Activated gamma-delta T cell treated with Interleukin-2 at 50 U/mL for 16 hours (primary cell): ENCODE results near the gene DOCK3.
A peak's percentile ranks its signal among the peaks of the same experiment; 100 is the strongest.
"Not testable (repeated sequence)": the region's sequence is repeated elsewhere in the genome, so short reads cannot be mapped to it uniquely, and the experiment has no call there.

Experiments
- DNase-seq: peaks from one replicate; pipeline ENCODE4 v3.0.0-alpha.2; 2020

Gene DOCK3

DNA sequence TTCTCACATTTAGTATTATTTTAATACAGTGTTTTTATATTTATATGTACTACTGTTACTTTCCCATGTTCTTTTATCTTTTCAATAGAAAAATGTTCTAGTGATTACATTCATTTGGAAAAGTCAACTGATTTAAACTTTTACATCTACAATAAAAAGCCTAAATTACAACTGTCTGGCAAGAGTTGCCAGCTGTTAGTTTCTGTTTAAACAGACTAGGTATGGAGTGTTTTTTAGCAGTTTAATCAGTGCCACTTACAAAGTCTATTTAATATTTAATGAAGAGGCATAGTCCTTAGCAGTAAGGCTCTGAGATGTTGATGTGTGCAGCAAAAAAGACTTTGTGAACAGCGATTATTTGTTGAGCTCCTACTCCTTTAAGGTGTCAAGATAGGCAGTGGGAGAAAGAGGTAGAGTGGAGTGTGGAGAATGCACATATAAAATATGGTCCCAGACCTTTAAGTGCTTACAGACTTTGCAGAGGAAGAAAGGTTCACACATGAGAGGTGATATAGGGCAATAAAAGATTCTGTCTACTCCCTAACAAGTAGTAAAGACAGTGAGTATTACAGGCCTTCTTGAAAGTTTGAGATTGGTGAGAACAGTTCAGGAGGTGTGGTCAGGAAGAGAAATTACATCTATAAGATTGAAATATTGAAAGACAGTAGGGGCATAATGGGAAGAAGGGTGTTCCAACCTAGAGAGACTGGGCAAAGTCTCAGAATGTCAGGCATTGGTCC lies 320.5 kb downstream of the DOCK3 start:
- DNase-seq: no peak

DNA sequence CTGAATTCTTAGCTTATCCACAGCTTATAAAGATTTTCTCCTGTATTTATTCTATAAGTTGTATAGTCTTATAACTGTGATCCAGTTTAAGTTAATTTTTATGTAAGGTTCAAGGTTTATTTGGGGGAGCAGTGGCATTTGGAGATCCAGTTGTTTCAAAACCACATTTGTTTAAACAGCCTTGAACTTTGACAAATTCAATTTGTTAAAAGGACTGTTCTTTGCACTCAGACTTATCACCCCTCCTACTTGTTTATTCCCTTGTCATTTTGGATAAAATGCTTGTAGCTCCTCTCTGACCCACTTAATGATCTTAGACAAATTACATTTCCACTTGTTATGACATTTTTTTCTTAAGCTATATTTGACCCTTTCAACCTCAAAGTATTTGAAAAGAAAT lies 327.8 kb downstream of the DOCK3 start:
- DNase-seq: no peak

DNA sequence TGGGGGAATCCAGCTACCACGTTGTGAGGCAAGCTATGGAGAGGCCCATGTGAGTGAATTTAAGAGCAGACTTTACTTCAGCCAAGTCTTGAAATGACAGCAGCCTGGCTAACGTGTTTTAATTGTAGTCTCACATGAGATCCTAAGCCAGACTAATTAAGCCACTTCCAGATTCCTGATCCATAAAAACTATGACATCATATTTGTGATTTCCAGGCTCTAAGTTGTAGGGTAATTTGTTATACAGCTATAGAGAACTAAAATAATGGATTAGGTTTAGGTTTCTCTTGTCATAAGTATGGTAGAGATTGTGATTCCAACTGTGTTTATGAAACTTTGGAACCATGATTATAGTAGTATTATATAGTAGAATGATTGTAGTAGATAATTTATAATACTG lies 329.5 kb downstream of the DOCK3 start:
- no peak for DNase-seq

DNA sequence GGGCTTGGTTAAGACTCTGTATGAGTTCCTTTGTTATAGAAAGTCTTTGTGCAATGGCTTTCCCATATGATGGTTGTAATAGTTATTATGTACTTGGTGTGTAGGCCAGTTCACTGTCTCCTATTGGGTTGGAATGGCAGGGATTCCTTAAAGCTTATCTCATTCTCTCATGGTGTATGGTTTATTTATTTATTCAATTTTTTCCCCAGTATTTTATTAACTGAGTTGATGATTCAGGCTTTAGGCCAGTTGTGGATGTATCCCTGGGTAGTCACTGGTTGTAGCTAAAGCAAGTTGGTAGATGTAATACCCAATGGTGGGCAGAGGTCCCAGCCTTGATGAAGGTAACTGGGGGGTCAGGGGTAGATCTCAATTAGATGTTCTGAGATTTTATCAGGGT lies 349.4 kb downstream of the DOCK3 start:
- DNase-seq: no peak

DNA sequence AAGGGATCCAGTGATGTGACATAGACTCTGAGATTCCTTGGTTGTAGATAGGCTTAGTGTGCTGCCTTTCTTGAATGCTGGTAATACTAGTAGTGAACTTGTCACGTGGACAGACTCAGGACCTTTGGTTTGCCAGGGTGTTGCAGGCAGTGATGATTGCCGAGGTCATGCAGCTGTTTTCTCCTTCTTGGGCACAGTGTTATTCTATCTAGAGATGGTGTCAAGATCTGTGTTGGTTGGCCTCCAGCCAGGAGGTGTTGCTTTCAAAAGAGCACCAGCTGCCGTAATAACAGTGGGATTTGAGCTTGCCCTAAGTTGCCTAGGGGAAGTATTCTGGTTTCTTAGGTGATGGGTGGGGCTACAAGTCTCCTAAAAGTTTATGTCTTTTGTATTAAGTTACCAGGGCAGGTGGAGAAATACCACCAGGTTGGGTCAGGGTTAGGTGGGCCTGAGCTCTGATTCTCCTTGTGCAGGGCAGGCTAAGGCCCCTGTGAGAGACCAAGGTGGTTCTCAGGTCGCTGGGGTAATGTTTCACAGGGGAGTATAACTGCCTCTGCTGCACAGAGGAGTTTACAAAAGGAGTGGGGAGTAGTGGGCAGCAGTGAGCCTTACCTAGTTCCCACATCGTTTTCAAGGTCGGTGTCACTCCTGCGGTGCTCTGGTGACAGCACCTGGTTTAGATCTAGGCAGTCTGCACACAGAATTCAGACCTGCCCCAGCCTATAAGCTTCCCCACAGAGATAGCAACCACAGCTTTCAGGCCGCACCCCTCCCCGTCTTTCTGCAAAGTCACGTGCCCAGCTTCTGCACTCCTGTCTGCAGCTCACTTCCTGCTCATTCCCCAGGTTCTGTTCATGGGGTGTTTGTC lies 350.3 kb downstream of the DOCK3 start:
- peak; percentile 81 for DNase-seq

DNA sequence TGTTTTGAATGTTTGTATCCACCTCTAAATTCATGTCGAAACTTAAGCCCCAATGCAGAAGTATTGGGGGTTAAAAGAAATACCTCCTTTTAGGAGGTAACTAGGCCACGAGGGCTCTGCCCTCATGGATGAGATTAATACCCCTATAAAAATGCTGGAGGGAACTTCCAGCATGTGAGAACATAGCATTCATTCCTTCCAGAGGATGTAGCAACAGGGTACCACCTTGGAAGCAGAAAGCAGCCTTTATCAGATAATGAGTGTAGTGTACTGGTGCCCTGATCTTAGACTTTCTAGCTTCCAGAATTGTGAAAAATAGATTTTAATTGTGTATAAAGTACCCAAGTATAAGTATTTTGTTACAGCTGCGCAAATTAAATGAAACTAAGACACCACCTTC lies 356.9 kb downstream of the DOCK3 start:
- DNase-seq: no peak

DNA sequence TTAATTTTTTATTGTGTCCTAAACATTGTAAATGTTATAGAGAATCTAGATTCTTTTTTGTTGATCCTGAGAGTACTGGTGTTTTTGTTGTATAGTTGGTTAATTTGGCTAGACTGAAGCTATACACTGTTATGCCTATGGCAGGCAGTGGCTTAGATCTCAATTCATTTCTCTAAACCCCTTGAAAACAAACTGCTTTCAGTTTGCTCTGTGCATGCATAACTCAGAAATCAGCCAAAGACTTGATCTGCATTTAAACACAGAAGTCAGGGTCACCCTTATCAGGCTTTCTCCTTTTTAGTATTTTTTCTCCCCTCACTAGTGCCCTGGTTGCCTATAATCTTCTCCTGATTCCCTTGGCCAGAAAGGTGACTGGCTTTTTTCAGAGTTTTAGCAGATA lies 360.9 kb downstream of the DOCK3 start:
- DNase-seq: no peak

DNA sequence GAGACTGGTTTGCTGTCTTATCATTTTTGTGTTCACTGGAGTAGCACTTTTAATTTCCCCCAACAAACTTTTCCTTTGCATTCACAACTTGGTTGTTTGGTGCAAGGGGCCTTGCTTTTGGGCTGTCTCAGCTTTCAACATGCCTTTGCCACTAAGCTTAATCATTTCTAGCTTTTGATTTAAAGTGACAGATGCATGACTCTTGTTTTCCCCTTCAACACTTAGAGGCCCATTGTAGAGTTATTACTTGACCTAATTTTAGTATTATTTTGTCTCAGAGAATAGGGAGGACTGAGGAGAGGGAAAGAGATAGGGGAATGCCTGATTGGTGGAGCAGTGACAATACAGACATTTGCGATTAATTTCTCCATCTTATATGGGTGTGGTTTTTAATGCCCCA lies 370.3 kb downstream of the DOCK3 start:
- no peak for DNase-seq

DNA sequence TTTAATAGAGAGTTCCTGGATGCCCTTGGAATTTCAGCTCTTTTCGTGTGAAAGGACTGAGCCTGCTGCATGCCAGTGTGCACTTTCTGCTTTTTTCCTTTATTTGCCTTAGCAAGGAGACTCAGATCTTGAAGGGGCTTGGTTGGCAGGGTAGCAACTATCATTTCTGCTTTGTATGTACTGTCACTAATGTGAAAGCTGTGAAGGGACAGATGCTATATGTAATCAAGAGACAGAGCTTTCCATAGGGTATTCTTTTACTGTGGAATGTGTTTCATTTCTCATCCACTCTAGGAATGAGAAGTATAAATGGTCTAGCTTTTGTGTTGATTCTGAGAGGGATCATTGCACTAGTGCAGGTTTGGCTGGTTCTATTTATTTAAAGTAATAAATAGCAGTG lies 377.8 kb downstream of the DOCK3 start:
- no peak for DNase-seq

DNA sequence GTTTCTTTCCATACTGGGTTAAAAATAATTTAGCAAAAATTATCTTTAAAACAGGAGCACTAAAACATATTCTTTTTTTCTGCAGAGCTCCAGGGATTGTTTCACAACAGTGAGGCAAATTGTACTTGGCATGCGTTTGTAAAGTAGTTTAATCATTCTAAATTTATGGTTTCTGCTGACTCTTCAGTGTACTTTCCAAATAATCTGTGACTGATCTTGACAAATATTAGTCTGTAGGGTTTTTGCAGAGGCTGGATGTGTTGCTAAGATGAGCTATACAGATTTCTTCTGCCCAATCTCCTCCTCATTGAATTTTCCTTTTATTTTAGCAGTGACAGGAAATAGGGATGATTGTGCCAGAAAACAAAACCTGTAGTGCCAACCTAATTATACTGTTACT lies 382.4 kb downstream of the DOCK3 start:
- no peak for DNase-seq

DNA sequence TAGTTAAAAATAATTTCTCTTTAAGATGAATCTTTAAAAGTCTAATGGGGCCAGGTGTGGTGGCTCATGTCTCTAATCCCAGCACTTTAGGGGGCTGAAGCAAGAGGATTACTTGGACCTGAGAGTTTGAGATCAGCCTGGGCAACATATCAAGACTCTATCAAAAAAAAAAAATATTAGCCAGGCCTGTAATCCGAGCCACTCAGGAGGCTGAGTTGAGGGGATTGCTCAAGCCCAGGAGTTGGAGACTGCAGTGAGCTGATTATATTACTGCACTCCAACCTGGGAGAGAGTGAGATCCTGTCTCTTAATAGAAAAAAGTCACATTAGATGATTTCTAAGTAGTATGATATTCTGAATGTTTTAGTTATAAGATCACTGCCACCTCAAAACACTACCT lies 388.3 kb downstream of the DOCK3 start:
- DNase-seq: no peak

DNA sequence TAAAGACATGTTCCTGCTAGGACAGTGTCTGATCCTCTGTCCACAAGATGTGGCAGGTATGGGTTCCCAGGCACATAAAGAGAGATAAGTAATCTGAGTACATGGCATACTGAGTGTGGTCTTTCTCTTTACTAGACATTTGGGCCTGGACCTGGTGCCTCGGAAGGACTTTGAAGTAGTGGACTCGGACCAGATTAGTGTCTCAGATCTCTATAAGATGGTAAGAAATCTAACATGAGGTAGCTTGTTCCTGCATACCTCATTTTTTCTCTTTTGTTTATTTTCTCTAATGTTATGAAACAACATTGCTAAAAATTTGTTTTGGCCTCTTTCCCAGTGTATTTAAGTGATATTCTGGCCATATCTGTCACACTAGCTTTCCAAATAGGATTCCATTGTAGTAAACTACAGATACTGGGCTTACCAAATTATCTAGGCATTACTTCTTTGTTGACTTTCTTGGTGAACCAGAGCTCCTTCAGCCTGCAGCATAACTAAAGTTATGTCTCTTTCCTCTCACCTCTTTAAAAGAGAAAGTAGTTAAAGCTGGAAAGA lies 400.6 kb downstream of the DOCK3 start:
- DNase-seq: no peak

DNA sequence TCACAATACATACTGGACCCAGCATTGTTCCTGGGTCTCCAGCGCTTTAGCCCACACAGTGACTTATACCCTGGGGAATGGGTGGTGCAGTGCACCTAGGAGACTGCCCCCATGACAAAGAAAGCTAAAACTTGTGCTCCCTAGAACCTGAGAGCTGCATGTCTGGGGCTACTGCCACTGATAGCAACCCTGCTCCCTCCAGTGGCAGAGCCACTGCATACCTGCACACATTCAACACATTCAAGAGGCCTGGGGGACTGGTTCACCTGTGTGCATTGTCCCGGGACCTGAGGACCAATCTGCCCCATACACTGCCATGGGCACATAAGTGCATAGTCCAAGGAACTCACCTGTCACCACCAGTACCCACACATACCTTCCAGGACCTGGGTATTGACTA lies 407.6 kb downstream of the DOCK3 start:
- DNase-seq: no peak

DNA sequence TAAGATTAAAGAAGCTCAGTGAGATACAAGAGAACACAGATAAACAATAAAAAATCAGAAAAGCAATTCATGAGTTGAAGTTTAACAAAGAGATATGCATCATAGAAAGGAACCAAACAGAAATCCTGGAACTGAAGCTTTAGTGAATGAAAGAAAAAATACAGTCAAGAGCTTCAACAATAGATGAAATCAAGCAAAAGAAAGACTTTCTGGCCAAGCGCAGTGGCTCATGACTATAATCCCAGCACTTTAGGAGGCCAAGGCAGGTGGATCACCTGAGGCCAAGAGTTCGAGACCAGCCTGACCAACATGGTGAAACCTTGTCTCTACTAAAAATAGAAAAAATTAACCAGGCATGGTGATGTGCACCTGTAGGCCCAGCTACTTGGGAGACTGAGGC lies 408.8 kb downstream of the DOCK3 start:
- DNase-seq: no peak

DNA sequence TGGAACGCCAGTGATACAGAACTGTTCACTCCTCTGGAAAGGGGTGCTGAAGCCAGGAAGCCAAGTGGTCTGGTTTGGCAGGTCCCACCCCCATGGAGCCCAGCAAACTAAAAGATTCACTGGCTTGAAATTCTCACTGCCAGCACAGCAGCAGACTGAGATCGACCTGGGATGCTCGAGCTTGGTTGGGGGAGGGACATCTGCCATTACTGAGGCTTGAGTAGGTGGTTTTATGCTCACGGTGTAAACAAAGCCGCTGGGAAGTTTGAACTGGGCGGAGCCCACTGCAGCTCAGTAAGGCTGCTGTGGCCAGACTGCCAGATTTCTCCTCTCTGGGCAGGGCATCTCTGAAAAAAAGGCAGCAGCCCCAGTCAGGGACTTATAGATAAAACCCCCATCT lies 417.4 kb downstream of the DOCK3 start:
- DNase-seq: not testable (repeated sequence)

DNA sequence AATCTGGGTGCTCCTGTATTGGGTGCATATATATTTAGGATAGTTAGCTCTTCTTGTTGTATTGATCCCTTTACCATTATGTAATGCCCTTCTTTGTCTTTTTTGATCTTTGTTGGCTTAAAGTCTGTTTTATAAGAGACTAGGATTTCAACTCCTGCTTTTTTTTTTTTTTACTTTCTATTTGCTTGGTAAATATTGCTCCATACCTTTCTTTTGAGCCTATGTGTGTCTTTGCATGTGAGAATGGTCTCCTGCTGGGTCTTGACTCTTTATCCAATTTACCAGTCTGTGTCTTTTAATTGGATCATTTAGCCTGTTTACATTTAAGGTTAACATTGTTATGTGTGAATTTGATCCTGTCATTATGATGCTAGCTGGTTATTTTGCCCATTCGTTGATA lies 420.1 kb downstream of the DOCK3 start:
- not testable (repeated sequence) for DNase-seq

DNA sequence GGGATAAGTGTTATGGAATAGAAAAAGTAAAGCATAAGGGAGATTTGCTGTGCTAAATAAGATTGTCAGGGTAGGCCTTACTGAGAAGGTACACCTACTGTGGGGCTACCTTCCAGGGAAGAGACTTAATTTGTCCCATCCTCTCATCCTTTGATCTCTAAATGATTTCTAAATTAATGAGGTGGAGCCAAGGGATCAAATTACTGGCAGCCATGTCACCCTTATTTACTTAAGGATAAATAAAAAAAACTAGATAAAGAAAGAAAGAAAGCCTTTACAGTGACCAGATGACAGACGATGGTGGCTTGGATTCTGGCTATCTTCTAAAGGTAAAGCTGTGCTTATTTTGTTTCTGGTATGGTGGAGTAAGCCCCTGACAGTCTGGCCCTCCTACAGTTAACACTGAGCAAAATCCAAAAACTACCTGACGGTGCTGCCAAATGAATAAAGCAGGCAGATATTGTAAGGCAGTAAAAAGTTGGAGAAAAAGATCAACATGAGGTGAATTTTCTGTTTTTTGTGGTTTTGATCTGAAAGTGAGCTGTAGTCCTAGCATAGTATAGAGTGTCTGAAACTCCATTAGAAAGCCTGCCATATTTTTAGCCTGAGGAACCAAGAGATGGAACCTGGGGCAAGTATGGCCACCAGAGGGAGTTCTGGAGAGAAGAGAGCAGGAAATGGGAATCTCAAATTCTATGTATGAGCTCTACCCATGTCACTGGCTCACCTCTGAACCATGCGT lies 425.2 kb downstream of the DOCK3 start:
- no peak for DNase-seq

DNA sequence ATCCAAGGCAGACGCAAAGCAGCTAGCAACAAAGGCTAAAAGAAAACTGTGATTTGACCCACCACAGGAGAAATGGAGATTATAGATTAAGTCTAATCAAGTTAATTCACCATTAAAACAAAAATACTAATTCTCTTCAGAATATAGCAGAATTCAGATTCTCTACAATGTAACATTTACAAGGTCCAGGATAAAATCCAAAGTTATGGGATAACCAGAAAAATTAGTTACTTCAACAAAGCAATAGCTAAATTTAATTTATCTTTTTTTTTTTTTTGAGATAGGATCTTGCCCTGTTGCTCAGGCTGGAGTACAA lies 425.8 kb downstream of the DOCK3 start:
- no peak for DNase-seq

DNA sequence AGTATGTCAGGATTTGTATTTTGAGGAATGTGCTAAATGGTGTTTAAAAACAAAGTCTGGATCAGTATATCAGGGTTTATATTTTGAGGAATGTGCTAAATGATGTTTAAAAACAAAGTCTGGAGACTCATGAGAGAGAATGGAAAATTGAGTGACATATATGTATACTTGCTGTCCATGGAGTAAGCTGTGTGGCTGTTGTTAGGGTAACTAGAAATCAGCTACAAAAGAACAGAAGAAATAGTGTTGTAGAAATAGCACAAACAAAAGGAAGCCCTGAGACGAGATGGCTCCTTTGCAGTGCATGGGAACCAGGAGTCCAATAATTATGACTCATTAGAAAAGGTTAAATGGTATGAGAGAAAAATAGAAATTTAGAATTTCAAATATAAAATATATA lies 427.7 kb downstream of the DOCK3 start:
- no peak for DNase-seq

DNA sequence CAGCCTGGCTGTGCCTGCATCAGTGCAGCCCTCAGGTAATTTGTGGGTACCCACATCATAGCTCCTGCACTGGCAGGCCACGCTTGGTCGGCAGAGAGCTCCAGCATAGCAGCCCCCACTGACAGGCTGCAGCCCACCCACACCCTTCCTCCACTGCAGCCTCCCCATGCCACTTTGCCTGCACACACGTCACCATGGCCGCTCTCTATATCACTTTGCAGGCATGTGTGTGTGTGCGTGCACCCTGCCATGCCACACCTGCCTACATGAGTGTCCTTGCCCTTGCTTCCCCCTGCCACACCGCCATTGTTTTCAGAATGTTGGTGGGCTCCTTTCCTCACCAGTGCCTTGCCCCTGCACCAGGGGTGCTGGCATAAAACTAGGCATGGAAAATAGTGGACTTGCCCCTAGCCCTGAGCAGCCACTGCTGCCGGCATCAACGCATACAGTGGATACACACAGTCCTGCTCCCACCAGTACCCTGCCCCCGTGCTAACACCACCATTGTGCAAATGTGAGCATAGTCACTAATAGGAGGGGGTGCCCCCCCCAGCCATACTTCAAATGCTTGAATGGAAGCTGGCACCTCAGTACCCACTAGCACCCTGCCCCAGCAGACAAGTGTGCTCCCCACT lies 431.6 kb downstream of the DOCK3 start:
- no peak for DNase-seq

DNA sequence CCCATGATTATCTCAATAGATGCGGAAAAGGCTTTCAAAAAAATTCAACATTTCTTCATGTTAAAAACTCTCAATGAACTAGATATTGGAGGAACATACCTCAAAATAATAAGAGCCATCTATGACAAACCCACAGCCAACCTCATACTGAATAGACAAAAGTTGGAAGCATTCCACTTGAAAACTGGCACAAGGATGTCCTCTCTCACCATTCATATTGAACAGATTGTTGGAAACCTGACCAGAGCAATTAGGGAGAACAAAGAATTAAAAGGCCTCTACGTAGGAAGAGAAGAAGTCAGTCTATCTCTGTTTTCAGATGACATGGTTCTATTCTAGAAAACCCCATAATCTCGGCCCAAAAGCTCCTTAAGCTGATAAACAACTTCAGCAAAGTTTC lies 435.9 kb downstream of the DOCK3 start:
- DNase-seq: no peak

DNA sequence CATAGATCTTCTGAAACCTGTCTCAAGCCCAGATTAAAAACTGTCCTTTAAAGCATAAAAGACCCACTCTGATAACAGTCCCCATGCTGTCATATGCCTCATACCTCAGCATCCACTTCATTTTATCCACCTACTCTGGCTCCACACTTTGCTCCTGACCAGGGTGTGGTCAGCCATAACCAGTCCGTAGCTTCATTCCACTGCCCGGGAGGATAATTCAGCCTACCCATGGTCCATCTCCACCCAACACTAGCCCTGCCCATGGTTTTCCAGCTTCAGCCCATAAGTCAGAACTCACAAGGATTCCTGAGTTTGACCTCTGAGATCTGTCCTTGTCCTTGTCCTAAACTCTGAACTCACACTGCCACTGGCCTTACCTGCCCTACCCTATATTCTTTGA lies 448.2 kb downstream of the DOCK3 start:
- DNase-seq: no peak

DNA sequence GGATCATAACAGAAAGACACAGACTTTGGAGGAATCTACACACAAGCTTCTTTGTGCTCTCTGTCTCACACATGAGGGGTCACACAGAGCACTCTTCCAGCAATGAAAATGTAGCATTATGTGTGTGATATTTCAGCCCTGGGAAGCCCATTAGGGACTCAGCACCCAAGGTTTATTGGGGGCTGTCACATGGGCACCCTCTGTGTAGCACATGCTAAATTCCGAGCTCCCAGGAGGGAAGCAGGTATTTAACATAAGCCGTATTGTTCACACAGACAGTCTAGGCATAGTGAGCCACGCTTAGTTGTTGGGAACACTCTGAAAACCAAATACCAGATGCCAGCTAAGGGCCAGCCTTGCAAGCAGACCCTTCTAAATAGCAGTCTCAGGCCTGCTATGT lies 448.8 kb downstream of the DOCK3 start:
- DNase-seq: no peak
